Measurements from ENCODE around the gene NOP56. TPM values are rescaled to one million over a fixed set of nuclear protein-coding genes. Genes with fewer than 3 reads are reported as not detected.

NOP56 gene
- total and polyA plus RNA-seq, 9 of the 15 experiments (the other 6 are each of a cell fraction or from before 2014, with no cell fraction given), result 295 to 697 (median 439) TPM

- no peak overlapping the region for H3K27ac ChIP-seq (ENCODE audit: extremely low read depth, low read depth, low read length)
- BruUV-seq (replicated peaks), result no TSS peak
- ChIA-PET POLR2A (no interaction called here), CTCF (ENCODE audit: low intra/inter-chr PET ratio) (interaction anchor here (1.2 kb wide), 1 partner anchor 55 kb away, joined by 4 read pairs; no protein-coding TSS in a partner anchor)
- 20% methylated on average over 6 of the region's 6 CpGs for WGBS (ENCODE audit: insufficient coverage, low coverage, missing lambda C conversion rate)
- H3K4me2 ChIP-seq (ENCODE audit: insufficient read depth, low read length), result no peak overlapping the region; the same call in 1 of the 2 replicates
- H4K20me1 ChIP-seq (replicated peaks; ENCODE audit: control insufficient read depth, insufficient read depth, low read length), result no peaks in the 10 kb centered on the region
- ATAC-seq, result no peak
- H3K9me3 ChIP-seq (replicated peaks; ENCODE audit: control insufficient read depth, insufficient read depth, low read depth, low read length), result no peaks in the 10 kb centered on the region
- intact Hi-C loops (cut with micrococcal nuclease), result loop anchor here (5.0 kb wide), 1 partner anchor 165 kb away; no protein-coding TSS in a partner anchor
- no peak for DNase-seq (ENCODE audit: extremely low read depth in 1 of 4, low spot score in 3 of 4)
- H3K27me3 ChIP-seq (ENCODE audit: control insufficient read depth in 2 of 2, insufficient read depth in 2 of 2, low read length in 2 of 2), result peaks cover 6 to 28% of the 10 kb centered on the region in 2 experiments; a peak in 4 of 5 replicates
- no peaks in the 10 kb centered on the region for H3K36me3 ChIP-seq (ENCODE audit: control insufficient read depth, insufficient read depth, low read length)
- no peak overlapping the region for H3K4me3 ChIP-seq
- no peak for FAIRE-seq
- no peak for TF ChIP-seq ZFP1 (CRISPR knock-in tag; IDR thresholded peaks at IDR 0.05)
- TF ChIP-seq ZFPM2 (CRISPR knock-in tag; IDR thresholded peaks at IDR 0.05), result no peak
- TF ChIP-seq ETV1 (tag; conservative IDR thresholded peaks at IDR 0.05; ENCODE audit: low read depth), result no peak
- no peak for TF ChIP-seq ZNF384 (IDR thresholded peaks at IDR 0.05; ENCODE audit: low read depth, low read length)
- no peak for TF ChIP-seq EP300 (IDR thresholded peaks at IDR 0.05; ENCODE audit: low read length)
- no peak for TF ChIP-seq KDM2B (CRISPR knock-in tag; IDR thresholded peaks at IDR 0.05)
- TF ChIP-seq PKNOX1 (IDR thresholded peaks at IDR 0.05), result peak; percentile 29; the same call in 1 of the 2 replicates
- TF ChIP-seq KLF6 (CRISPR knock-in tag; IDR thresholded peaks at IDR 0.05; ENCODE audit: borderline replicate concordance), result no peak
- in situ Hi-C loops (cut with MboI), result loop anchor here (5.0 kb wide), 1 partner anchor 165 kb away; no protein-coding TSS in a partner anchor
- H3K9ac ChIP-seq (ENCODE audit: insufficient read depth in 1 of 2, low read depth in 2 of 2, low read length in 2 of 2), result no peak overlapping the region
- peak overlapping the region; percentile 85 for H2AFZ ChIP-seq (ENCODE audit: low read depth, low read length)
- H3K9me1 ChIP-seq (ENCODE audit: control insufficient read depth, insufficient read depth, low read length), result no peaks in the 10 kb centered on the region
- H3K79me2 ChIP-seq (ENCODE audit: control insufficient read depth, insufficient read depth, low read length), result no peaks in the 10 kb centered on the region
- H3K4me1 ChIP-seq (replicated peaks in 1 of 2; ENCODE audit: control insufficient read depth in 2 of 2, insufficient read depth in 2 of 2, low read length in 2 of 2), result peaks cover 0 to 6% of the 10 kb centered on the region in 2 experiments; a peak in 3 of 5 replicates
These were observed 35.1 kb downstream of the NOP56 start for GRCh38 chr20:2687514-2687913.

All from K562 (cell line).